H1 (cell line): Measurements from ENCODE around the gene FAM222B. TPM values are rescaled to one million over a fixed set of nuclear protein-coding genes. Genes with fewer than 3 reads are reported as not detected.

ENCODE experiments used
- ASH2L ChIP-seq: fragments of 200-600, 300-600 bp; sonication (generic); IDR thresholded peaks from one replicate; pipeline ENCODE4 v1.7.1; 2017; ENCODE audit warnings: low read length
- ATF2 ChIP-seq: IDR thresholded peaks from 2 replicates; pipeline ENCODE4 v1.6.1; 2012; ENCODE audit warnings: low read length, inconsistent platforms
- CEBPB ChIP-seq: IDR thresholded peaks from 2 replicates; pipeline ENCODE4 v1.6.1; 2012; ENCODE audit warnings: low read depth, low read length
- CREB1 ChIP-seq: IDR thresholded peaks from 2 replicates; pipeline ENCODE4 v1.6.1; 2012; ENCODE audit warnings: inconsistent platforms
- CTBP2 ChIP-seq: IDR thresholded peaks from 2 replicates; pipeline ENCODE4 v1.7.0; 2011; ENCODE audit warnings: borderline replicate concordance, mild to moderate bottlenecking, moderate library complexity, mixed read lengths, low read length; ENCODE audit not compliant: insufficient read depth, insufficient read length
- E2F6 ChIP-seq: IDR thresholded peaks from 2 replicates; pipeline ENCODE4 v1.6.1; 2012; ENCODE audit warnings: inconsistent platforms
- FOSL1 ChIP-seq: IDR thresholded peaks from 2 replicates; pipeline ENCODE4 v1.6.1; 2011; ENCODE audit warnings: mild to moderate bottlenecking, low read depth, low read length, moderate library complexity; ENCODE audit not compliant: insufficient read depth
- GTF2F1 ChIP-seq: IDR thresholded peaks from 2 replicates; pipeline ENCODE4 v1.6.1; 2012; ENCODE audit warnings: low read depth, low read length, improper control_type of control experiment, borderline replicate concordance
- KDM4A ChIP-seq: IDR thresholded peaks from one replicate; pipeline ENCODE4 v1.7.1; 2012; ENCODE audit warnings: low read depth, mild to moderate bottlenecking, moderate library complexity, low read length, inconsistent platforms; ENCODE audit not compliant: severe bottlenecking
- MAX ChIP-seq: IDR thresholded peaks from 2 replicates; pipeline ENCODE4 v1.6.1; 2012; ENCODE audit warnings: inconsistent platforms
- POLR2AphosphoS5 ChIP-seq: IDR thresholded peaks from 2 replicates; pipeline ENCODE4 v1.6.1; 2011; ENCODE audit warnings: low read depth, low read length
- SIRT6 ChIP-seq: IDR thresholded peaks from one replicate; pipeline ENCODE4 v1.7.1; 2012; ENCODE audit warnings: low read length, inconsistent platforms
- TAF1 ChIP-seq: IDR thresholded peaks from 2 replicates; pipeline ENCODE4 v1.6.1; 2011; ENCODE audit warnings: mild to moderate bottlenecking, low read depth, low read length
- TAF7 ChIP-seq: optimal IDR thresholded peaks from 2 replicates; pipeline ENCODE3; 2011; ENCODE audit warnings: low read depth, mild to moderate bottlenecking, inconsistent platforms, low read length, moderate library complexity, borderline replicate concordance
- polyA plus RNA-seq, 7 experiments: library from polyadenylated mRNA; depleted of rRNA in 3 of 7; stranded (reverse) in 5 of 7; unstranded in 2 of 7; fragments of >200 nt in 5 of 7; fragments of 200-250 nt in 2 of 7; gene quantifications; 1 replicate in 5 of 7; 2 replicates in 1 of 7; 4 replicates in 1 of 7; pipeline versions ENCODE4 v1.2.1 to v1.2.3, GENCODE V29; 2011 to 2013; ENCODE audit warnings: missing spikeins in 2 of 7, mixed read lengths in 2 of 7
- total RNA-seq: library from RNA; stranded (reverse); fragmentation: NEBNext Ultra II Directional; extraction: Animal tissue kit (Norgen Biotek cat#: 25700); gene quantifications from 2 replicates; pipeline ENCODE4 v1.2.1, GENCODE V29; 2021

FAM222B gene
- total and polyA plus RNA-seq, 2 of the 8 experiments (the other 6 are each of a cell fraction or from before 2014, with no cell fraction given), result 42.1 to 81.7 TPM

- TF ChIP-seq KDM4A (no peak), FOSL1 (no peak), CTBP2 (no peak), TAF1 (peak; percentile 70), E2F6 (peak; percentile 71), POLR2AphosphoS5 (peak; percentile 85), MAX (peak; percentile 97), ATF2 (no peak; the same call in 1 of the 2 replicates), ASH2L (peak; percentile 11), TAF7 (peak; percentile 57), CREB1 (0 out of 2 replicates have a peak, but pooled peaks have one; percentile 36), CEBPB (no peak), GTF2F1 (no peak), SIRT6 (no peak)
- TF ChIP-seq, all 59 proteins: peak for 13
Measured at GRCh38 chr17:28725660-28726225, 116.8 kb downstream of the FAM222B start (continued).
